ENCODE results near the gene ZC3H7B. TPM values are rescaled to one million over a fixed set of nuclear protein-coding genes. Genes with fewer than 3 reads are reported as not detected.

The ZC3H7B gene
- total RNA-seq, 4 donors from 2014 or later = 14.4 to 52.6 (median 21.1) TPM

GRCh38 chr22:41358927-41359326 lies 57.6 kb downstream of the ZC3H7B start:
- TF ChIP-seq, protein P1, sequence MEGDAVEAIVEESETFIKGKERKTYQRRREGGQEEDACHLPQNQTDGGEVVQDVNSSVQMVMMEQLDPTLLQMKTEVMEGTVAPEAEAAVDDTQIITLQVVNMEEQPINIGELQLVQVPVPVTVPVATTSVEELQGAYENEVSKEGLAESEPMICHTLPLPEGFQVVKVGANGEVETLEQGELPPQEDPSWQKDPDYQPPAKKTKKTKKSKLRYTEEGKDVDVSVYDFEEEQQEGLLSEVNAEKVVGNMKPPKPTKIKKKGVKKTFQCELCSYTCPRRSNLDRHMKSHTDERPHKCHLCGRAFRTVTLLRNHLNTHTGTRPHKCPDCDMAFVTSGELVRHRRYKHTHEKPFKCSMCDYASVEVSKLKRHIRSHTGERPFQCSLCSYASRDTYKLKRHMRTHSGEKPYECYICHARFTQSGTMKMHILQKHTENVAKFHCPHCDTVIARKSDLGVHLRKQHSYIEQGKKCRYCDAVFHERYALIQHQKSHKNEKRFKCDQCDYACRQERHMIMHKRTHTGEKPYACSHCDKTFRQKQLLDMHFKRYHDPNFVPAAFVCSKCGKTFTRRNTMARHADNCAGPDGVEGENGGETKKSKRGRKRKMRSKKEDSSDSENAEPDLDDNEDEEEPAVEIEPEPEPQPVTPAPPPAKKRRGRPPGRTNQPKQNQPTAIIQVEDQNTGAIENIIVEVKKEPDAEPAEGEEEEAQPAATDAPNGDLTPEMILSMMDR (IDR thresholded peaks at IDR 0.05; ENCODE audit: low read depth) = no peak

GRCh38 chr22:41359376-41359775 lies 58.1 kb downstream of the ZC3H7B start:
- TF ChIP-seq, protein P1 (IDR thresholded peaks at IDR 0.05; ENCODE audit: low read depth) = no peak

- TF ChIP-seq, protein P1 (IDR thresholded peaks at IDR 0.05; ENCODE audit: low read depth) = no peak
Observed at GRCh38 chr22:41360126-41360525, 58.8 kb downstream of the ZC3H7B start.

DNA sequence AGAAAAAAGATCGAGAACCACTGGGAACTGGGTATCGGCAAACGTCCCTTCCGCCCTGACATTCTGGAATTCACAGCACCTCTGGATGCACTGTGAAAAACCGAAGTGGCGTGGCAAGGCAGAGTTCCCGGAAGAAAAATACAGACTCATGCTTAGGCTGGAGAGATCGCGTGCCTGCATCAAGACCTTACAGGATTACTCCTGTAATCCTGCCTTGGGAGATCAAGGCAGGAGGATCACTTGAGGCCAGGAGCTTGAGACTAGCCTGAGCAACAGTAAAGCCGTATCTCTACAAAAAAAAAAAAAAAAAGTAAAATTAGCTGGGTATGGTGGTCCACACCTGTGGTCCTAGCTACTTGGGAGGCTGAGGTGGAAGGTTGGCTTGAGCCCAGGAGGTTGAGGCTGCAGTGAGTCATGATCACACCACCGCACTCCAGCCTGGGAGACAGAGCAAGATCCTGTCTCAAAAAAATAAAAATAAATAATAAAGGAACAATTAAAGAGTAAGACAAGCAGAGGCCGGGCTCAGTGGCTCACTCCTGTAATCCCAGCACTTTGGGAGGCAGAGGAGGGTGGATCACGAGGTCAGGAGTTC lies 60.5 kb downstream of the ZC3H7B start:
- TF ChIP-seq, protein P1 (IDR thresholded peaks at IDR 0.05; ENCODE audit: low read depth) = no peak

GRCh38 chr22:41362615-41363014 lies 61.3 kb downstream of the ZC3H7B start:
- TF ChIP-seq, protein P1 (IDR thresholded peaks at IDR 0.05; ENCODE audit: low read depth) = no peak

DNA sequence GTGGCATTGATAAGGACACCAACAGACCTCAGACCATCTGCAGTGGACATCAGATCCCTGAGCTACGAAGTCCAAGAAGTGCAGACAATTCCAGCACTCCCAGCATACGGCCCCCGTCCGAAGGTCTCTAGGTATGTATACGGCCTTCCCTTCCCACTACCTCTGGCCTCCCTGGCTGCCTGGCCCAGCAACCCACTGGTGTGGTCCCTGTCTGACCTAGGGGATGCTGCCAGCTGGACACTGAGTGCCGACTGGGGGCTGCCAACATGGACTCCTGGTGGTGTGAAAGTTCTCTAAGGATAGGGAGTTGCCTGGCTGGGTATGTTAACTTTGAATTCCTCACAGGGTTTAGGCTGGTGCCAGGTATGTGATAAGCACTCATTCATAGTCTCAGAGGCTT lies 62.9 kb downstream of the ZC3H7B start:
- TF ChIP-seq, protein P1 (IDR thresholded peaks at IDR 0.05; ENCODE audit: low read depth) = no peak

DNA sequence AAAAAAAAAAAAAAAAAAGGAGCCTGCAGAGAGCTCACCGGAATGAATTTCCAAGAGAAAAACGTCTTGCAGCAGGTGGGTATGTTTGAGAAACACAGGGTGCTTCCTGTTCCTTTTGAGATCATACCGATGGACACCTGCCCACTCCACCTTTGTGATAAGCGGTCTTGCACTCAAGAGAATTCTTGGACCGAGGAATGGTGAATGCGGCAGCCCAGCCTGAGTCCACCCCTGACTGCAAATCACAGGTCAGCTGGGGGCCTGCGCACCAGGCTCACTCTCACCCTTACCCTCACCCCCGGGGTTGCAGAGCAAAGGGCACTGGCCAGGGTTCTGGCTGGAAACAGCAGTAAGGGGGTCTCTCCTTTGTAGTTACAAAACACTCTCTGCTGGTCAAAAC lies 63.6 kb downstream of the ZC3H7B start:
- TF ChIP-seq, protein P1 (IDR thresholded peaks at IDR 0.05; ENCODE audit: low read depth) = no peak

Measured in subcutaneous adipose tissue (tissue), 4 donors.